ENCODE measurements around the gene GABARAPL1.
A peak's percentile ranks its signal among the peaks of the same experiment; 100 is the strongest.
"Not testable (repeated sequence)": the region's sequence is repeated elsewhere in the genome, so short reads cannot be mapped to it uniquely, and the experiment has no call there.

GABARAPL1 gene

GRCh38 chr12:10212739-10213131 lies at the start of gene GABARAPL1:
TSS of gene GABARAPL1 (plus strand) at chr12:10212877. CDS start at chr12:10213130, 253 bp downstream.
- FAIRE-seq: no peak

- FAIRE-seq: no peak
These were observed 49.6 kb upstream of the GABARAPL1 start for GRCh38 chr12:10163084-10163483.

DNA sequence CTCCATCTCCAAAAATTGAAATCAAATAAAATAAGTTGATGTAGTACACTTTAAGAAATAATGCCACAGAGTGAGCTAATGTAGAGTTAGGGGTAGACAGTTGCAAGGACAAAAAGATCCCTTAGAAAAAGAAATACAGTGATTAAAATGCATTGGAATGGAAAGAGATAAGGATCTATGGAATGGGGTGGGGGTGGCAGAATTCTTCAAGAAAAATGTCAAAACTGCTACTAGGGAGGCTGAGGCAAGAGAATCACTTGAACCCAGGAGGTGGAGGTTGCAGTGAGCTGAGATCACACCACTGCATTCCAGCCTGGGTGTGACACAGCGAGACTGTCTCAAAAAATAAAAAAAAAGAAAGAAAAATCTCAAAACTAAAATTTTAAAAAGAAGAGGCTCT lies 47.3 kb upstream of the GABARAPL1 start:
- no peak for FAIRE-seq

DNA sequence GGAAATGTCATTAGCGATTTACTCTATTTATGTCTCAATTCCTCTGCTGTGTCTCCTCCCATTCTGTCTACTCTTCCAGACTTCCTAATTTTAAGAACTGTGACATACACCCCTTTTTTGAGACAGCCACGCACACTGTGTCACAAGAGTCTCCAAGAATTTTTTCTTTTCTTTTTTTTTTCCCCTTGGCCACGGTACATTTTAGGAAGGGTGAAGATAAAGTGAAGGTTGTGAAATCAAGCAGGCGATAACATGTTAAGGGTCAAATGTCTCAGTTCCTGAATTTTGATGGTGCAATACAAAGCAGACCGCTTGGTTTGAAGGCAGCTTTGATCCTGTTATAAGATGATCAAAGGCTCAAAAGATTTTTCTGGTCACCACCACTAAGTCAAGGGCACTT lies 45.1 kb upstream of the GABARAPL1 start:
- FAIRE-seq: no peak

- no peak for FAIRE-seq
These were observed 43.6 kb upstream of the GABARAPL1 start for GRCh38 chr12:10169104-10169503.

DNA sequence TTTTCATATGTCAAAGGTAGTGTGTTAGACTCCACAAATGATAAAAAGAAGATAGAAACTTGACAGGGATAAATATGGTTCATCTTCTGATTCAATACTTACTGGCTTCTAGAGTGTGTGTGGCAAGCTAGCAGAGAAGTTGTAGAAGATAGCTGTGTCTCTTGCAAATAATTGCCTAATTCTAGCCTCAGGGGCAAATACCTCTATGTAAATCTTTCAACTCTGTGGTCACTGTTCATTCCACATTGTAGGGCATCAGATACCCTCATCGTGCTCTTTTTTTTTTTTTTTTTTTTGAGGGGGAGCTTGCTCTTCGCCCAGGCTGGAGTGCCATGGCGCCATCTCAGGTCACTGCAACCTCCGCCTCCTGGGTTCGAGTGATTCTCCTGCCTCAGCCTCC lies 42.5 kb upstream of the GABARAPL1 start:
- FAIRE-seq: no peak

DNA sequence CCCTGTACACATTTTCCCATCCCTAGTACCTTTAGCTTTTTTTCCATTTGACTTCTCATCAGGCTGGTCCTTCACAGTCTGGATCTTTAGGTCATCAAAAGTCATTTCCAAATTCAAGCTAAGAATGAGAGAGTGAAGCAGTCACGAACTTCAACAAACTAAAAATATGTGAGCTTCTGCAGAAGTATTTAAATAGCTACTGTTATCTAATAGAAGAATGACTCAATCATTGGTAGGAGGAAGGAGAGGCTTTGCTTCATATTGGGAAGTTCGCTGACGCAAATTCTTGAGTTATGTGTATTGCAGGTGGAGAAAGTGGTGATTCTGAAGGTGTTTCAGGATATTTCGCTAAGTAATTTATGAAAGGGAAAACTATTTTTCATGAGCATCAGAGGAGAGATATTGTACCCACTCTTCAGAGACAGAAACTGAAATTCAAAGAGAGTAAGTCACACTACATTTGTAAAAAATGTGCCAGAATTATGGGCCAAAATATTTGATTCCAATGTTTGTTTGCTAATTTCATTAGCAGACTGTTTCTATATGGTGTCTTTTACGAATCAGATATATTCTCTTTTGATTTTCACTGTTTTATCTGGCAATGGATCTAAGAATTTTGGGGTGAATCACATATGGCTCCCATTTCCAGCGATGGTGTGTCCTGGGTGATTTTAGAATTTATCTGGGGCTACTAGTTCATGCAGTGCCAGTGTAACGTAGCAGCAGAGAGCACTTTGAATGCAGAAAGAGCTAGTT lies 40.5 kb upstream of the GABARAPL1 start, which contains the start of gene OLR1:
Gene OLR1 (minus strand): TSS at position 160 of the 756 bp plus-strand sequence. CDS start 55 bp downstream, at position 105.
- FAIRE-seq: no peak

- no peak for FAIRE-seq
These were observed 37.6 kb upstream of the GABARAPL1 start for GRCh38 chr12:10174986-10175614.

- no peak for FAIRE-seq
These were observed 36.6 kb upstream of the GABARAPL1 start for GRCh38 chr12:10175846-10176636.

GRCh38 chr12:10178821-10179220 lies 33.9 kb upstream of the GABARAPL1 start, which contains the start of gene TMEM52B:
TSS of gene TMEM52B (plus strand) at chr12:10179032. CDS start at chr12:10179575, 543 bp downstream.
- no peak for FAIRE-seq

DNA sequence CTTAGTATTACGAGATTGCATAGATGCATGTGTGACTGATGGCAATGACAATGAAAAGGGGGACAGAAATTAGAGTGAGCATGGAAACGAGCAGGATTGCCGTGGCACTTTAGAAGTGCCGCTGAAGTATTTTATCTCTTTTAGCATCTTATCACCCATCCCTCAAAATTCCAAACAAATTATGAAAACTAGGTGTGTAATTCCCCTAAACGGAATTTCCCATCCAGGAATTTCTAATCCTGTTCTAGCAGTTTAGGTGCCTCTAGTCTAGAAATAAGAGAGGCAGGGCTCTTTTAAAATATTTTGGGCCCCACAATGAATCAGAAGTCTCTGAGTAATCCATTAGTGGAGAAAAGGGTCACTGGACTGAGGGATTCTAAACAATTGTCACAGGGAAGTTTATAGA lies 32.9 kb upstream of the GABARAPL1 start:
- no peak for FAIRE-seq

DNA sequence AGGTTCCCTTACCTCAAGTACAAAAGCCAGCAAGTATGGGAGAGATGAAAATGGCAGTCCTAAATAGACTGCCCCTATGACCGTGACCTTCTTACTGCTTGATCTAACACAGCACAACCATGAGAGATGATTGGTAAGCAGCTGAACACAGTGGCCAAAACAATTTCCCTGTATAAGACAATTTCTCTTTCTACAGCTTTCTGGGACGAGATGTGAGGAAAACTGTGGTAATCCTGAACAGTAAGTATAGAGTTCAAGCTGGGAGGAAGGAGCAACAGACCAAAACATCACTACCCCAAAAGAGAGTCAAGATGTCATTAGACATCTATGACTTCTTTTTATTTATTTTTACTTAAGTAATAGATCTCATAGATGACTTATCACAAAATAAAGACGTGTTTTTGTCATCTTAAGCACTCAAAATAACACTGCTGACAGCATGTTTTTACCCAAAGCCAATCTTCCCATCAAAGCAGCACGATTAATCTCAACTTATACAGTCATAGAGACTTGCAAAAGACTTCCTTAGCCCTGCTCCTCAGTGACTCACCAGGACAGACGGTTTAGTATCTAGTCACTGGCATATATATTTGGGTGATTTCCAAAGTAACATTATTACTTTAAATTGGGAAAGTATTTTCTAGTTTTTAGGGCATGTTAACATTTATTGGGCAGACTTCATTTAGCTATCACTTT lies 30.2 kb upstream of the GABARAPL1 start:
- FAIRE-seq: no peak

DNA sequence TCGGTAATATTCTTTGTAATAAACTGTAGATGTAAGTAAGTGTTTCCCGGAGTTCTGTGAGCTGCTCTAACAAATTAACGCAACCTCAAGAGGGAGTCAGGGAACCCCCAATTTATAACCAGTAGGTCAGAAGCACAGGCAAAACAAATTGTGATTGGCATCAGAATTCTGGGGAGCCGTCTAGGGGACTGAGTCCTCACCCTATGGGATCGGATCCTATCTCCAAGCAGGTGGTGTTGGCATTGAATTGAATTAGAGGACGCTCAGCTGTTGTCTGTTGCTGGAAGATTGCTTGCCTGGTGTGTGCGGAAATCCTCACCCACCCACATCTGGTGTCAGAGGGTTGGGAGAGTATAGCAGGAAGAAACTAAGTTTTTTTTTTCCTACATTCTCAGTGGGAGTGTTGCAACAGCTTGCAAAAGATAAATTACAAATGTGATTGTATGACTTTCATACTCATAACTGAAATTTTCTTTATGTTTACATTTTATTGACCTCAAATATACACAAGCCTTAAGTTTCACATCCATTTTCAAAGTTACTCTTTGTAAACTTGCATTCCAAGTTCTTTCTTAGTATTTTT lies 28.3 kb upstream of the GABARAPL1 start:
- FAIRE-seq: no peak

GRCh38 chr12:10186299-10186698 lies 26.4 kb upstream of the GABARAPL1 start:
- no peak for FAIRE-seq

GRCh38 chr12:10186958-10187357 lies 25.7 kb upstream of the GABARAPL1 start:
- FAIRE-seq: not testable (repeated sequence)

- no peak for FAIRE-seq
These were observed 23.0 kb upstream of the GABARAPL1 start for GRCh38 chr12:10189653-10190052.

DNA sequence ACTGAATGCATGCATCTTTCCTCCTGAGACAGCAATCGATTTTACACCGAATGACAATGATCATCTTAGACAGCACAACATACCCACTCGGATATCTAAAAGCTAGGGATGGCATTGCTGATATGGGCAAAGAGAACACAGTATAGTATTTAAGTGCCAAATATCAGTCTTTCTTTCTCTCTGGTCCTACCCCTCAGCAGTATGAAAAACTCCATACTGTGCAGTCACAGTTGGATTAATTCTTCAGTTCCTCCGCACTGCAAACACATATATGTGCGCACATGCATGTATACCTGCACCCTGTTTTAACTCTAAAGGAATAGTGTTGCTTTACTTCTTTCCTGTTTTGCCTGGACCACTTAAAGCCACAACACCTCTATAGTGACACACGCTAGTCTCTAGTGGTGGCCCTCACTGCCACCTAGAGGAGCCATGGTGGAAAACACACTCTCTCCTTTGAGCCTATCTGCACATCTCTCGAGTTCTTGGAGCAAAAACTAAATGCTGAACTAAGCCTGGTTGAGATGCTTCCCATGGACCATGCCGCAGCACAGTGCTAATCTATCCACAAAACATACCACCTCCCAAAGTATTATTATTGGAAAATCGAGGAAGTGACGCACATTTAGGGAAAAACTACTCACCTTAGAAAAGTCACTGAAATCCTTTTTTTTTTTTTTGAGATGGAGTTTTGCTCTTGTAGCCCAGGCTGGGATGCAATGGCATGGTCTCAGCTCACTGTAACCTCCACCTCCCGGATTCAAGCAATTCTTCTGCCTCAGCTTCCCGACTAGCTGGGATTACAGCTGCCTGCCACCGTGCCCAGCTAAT lies 21.9 kb upstream of the GABARAPL1 start:
- FAIRE-seq: peak; percentile 59

GRCh38 chr12:10191865-10192264 lies 20.8 kb upstream of the GABARAPL1 start:
- FAIRE-seq: no peak

- no peak for FAIRE-seq
These were observed 18.5 kb upstream of the GABARAPL1 start for GRCh38 chr12:10194160-10194670.

DNA sequence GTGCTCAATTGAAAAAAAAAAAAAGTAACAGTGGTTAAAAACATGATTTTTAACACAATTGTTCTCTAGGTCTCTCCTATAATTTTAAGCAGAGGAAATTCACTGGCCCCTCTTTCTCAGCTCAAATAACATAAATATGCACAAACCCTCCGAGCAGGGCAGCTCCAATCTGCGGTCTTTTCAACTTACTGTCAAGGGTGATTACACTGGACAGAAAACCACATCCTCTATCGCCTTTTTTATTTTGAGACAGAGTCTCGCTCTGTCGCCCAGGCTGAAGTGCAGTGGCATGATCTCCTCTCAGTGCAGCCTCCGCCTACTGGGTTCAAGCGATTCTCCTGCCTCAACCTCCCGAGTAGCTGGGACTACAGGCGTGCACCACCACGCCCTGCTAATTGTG lies 16.5 kb upstream of the GABARAPL1 start:
- FAIRE-seq: no peak

- FAIRE-seq: no peak
These were observed 14.8 kb upstream of the GABARAPL1 start for GRCh38 chr12:10197879-10198278.
